Natural killer cell treated with Interleukin-12 subunit alpha and Interleukin-12 subunit beta and Interleukin-15 and Interleukin-18, amount 100 ng/mL, for 72 hours (primary cell): Measurements from ENCODE around the gene SLC9A1. TPM values are rescaled to one million over a fixed set of nuclear protein-coding genes. Genes with fewer than 3 reads are reported as not detected.
A peak's percentile ranks its signal among the peaks of the same experiment; 100 is the strongest.
"Not testable (repeated sequence)": the region's sequence is repeated elsewhere in the genome, so short reads cannot be mapped to it uniquely, and the experiment has no call there.

Experiments used
- ATAC-seq, 2 donors: fragments of 150-1000 bp; cut with Tn5 transposase in 1 of 2; sonication (Bioruptor Pico), chemical (Tn5 transposase) in 1 of 2; 2 replicates each; pipeline ENCODE4 v1.10.0; 2021
- DNase-seq: peaks from one replicate; pipeline ENCODE4 v3.0.0; 2022; ENCODE audit warnings: low spot score
- H3K27ac Mint-ChIP-seq, 2 donors: 1 replicate in 1 of 2; 2 replicates in 1 of 2; pipeline ENCODE4 v1.8.0; 2022; ENCODE audit warnings: mixed read lengths in 2 of 2, mild to moderate bottlenecking in 1 of 2, moderate library complexity in 1 of 2
- H3K27me3 Mint-ChIP-seq, 2 donors: 1 replicate in 1 of 2; 2 replicates in 1 of 2; pipeline ENCODE4 v1.8.0; 2022; ENCODE audit warnings: mixed read lengths in 2 of 2
- H3K36me3 Mint-ChIP-seq: one replicate; pipeline ENCODE4 v1.8.0; 2022; ENCODE audit warnings: mixed read lengths
- H3K4me1 Mint-ChIP-seq, 2 donors: 1 replicate in 1 of 2; 2 replicates in 1 of 2; pipeline ENCODE4 v1.8.0; 2022; ENCODE audit warnings: low read depth in 2 of 2, mixed read lengths in 2 of 2, mild to moderate bottlenecking in 1 of 2
- H3K4me3 Mint-ChIP-seq: one replicate; pipeline ENCODE4 v1.8.0; 2022; ENCODE audit warnings: mixed read lengths
- H3K9me3 Mint-ChIP-seq: 2 replicates; pipeline ENCODE4 v1.8.0; 2022; ENCODE audit warnings: mixed read lengths
- total RNA-seq, 2 donors: library from RNA; stranded (reverse); gene quantifications; one replicate each; pipeline ENCODE4 v1.2.3, GENCODE V29; 2022

The SLC9A1 gene
- 10 to 100 TPM; 25.3 to 31.4 TPM for total RNA-seq

DNA sequence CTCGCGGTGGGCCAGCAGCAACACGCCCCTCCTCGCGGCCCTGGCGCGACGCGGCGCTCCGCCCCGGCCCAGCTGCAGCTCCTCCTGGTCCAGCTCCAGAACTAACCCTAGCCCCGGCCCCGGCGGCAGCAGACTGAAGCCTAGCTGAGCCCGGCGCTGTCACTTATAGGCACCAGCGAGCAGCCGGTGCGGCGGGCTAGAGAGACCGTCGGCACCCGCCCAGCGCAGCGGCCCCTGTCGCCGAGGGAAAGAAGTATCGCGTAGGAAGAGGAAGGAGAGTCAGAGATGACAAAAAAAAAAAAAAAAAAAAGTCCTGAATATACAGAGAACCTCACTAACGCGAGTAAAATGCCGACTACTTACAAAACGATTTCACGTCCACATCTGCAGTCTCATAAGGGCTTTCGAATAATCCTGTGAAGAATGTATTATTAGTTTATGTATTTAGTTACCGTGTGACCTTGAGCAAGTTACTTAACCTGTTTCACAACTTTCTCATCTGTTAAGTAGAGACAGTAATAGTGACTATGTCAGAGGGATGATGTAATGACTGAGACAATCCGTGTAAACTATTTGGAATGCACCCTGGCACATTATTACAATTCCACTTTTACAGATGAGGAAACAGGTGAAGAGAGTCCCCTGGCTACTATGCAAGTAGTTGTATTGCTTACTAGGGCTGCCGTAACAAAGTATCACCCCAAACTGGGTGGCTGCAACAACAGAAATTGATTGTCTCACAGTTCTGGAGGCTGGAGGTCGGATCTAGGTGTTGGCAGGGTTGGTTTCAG is at the start of gene SLC9A1:
Gene SLC9A1 (minus strand): TSS at position 135 of the 791 bp plus-strand sequence. CDS start 791 bp downstream, outside the sequence.
- H3K9me3 Mint-ChIP-seq: no peaks in the 10 kb centered on the region
- H3K4me3 Mint-ChIP-seq: peak within 1 kb of the TSS; percentile 99
- H3K4me1 Mint-ChIP-seq: peaks cover 40 to 46% of the 10 kb centered on the region in 2 donors
- H3K27me3 Mint-ChIP-seq: no peaks in the 10 kb centered on the region
- no peaks in the 10 kb centered on the region for H3K36me3 Mint-ChIP-seq
- H3K27ac Mint-ChIP-seq: peak within 1 kb of the TSS; percentile 82 to 98
- peak; percentile 95 for DNase-seq
- ATAC-seq: peak; percentile 96 to 98

DNA sequence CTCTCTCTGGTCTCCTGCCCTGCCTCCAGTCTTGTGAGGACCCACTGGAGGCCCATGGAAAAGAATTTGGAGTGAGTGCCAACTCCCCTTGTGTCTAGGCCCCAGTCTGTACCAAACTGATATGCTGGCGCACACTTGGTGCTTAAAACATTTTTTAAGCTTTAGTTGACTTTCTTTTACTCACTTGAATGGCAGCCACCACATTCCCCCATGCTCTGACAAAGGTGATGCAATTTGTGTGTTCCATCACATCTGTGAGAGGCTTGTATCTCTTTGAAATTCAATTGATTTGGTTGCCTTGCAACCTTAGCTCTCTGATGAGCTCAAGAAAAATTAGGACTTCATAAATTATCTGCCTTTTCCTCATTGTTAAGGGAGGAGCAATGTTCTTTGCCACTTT is 49.0 kb upstream of the SLC9A1 start:
- DNase-seq (no peak), ATAC-seq (no peak)
- H3K27me3 Mint-ChIP-seq: no peaks in the 10 kb centered on the region
- no peak overlapping the region for H3K4me3 Mint-ChIP-seq
- H3K36me3 Mint-ChIP-seq: no peaks in the 10 kb centered on the region
- no peak overlapping the region for H3K27ac Mint-ChIP-seq
- no peaks in the 10 kb centered on the region for H3K9me3 Mint-ChIP-seq
- H3K4me1 Mint-ChIP-seq: no peaks in the 10 kb centered on the region

DNA sequence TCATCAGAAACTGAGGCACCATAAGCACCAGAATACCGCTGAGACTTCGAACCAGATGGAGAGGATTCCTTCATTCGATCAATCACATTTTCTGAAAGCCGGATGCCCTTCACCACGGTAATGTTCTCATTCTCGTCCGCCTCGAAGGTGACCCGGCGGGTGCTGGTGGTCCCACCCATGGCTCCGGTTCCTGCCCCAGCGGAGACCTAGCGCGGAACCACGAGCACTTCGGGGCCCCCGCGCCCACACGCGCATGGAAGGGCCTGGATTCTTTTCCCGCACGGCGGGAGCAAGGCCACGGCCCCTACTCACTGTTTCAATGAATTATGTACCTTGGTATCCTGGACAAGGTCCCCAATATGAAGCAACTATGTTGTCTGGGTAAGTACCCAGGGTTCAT is 46.4 kb upstream of the SLC9A1 start:
- Mint-ChIP-seq H3K36me3 (no peaks in the 10 kb centered on the region), H3K4me3 (no peak overlapping the region), H3K27me3 (no peaks in the 10 kb centered on the region), H3K4me1 (peaks cover 4 to 5% of the 10 kb centered on the region in 2 donors), H3K9me3 (no peaks in the 10 kb centered on the region), H3K27ac (no peak overlapping the region)
- ATAC-seq (no peak), DNase-seq (no peak)

DNA sequence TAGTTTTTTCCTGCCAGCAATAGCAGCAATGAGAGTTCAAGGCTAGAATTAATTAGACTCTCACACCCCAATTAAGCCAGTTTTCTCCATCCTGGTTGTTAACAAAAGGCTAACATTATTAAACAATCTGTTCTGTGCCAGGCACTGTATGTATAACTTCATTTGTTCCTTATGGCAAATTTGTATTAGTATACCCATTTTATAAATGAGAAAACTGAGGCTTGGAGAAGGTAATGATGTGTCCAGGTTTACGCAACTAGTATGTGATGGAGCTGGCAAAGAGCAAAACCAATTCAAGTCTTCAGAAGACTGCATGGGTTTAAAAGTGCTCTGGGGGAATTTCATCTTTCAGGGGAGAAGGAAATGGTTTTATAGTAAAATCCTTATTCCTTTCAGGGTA is 38.3 kb upstream of the SLC9A1 start:
- ATAC-seq: no peak
- H3K9me3 Mint-ChIP-seq: no peaks in the 10 kb centered on the region
- no peaks in the 10 kb centered on the region for H3K36me3 Mint-ChIP-seq
- H3K4me1 Mint-ChIP-seq: peaks cover 4 to 5% of the 10 kb centered on the region in 2 donors
- no peaks in the 10 kb centered on the region for H3K27me3 Mint-ChIP-seq
- no peak overlapping the region for H3K4me3 Mint-ChIP-seq
- no peak for DNase-seq
- H3K27ac Mint-ChIP-seq: no peak overlapping the region

DNA sequence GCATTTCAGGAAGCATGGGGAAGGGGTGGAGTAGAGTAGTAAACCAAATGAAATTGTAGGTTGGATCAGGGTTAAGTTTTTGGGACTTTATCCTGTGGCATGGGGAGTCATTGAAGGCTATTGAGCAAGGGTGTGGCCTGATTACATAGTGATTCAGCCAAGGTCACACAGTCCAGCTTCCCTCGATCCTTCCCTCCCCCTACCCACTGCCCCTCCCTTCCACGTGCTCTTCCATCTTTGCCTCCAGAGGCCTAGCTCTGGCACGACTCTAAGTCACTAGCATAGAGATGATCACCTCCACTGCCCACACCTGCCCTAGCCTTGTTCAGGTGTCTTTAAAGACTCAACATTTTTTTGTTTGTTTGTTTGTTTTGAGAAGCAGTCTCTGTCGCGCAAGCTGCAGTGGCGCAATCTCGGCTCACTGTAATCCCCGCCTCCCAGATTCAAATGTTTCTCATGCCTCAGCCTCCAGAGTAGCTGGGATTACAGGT is 37.2 kb upstream of the SLC9A1 start:
- H3K27ac Mint-ChIP-seq: no peak overlapping the region
- H3K27me3 Mint-ChIP-seq: no peaks in the 10 kb centered on the region
- DNase-seq (no peak), ATAC-seq (peak in 1 of 2 donors; percentile 24)
- no peak overlapping the region for H3K4me3 Mint-ChIP-seq
- H3K36me3 Mint-ChIP-seq: no peaks in the 10 kb centered on the region
- H3K4me1 Mint-ChIP-seq: no peaks in the 10 kb centered on the region
- H3K9me3 Mint-ChIP-seq: no peaks in the 10 kb centered on the region

DNA sequence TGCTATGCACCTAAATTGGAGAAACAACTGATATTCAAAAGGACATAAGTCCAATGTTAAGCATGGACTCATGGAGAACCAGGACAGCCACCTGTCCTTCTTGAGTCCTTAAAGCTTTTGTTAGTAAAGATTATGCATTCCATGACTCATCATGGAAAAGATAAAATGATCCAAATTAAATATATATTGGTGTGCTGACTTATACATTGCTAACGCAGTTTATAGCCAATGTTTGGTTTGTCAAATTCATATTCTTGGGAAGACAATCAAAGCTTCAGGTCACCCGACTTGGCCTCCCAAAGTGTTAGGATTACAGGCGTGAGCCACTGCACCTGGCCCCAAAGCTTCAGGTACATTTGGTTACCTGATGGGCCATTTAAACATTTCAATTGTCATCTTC is 29.7 kb upstream of the SLC9A1 start:
- H3K27ac Mint-ChIP-seq, H3K27me3 Mint-ChIP-seq, H3K4me3 Mint-ChIP-seq, ATAC-seq, H3K4me1 Mint-ChIP-seq, DNase-seq, H3K9me3 Mint-ChIP-seq, H3K36me3 Mint-ChIP-seq: not testable (repeated sequence)

DNA sequence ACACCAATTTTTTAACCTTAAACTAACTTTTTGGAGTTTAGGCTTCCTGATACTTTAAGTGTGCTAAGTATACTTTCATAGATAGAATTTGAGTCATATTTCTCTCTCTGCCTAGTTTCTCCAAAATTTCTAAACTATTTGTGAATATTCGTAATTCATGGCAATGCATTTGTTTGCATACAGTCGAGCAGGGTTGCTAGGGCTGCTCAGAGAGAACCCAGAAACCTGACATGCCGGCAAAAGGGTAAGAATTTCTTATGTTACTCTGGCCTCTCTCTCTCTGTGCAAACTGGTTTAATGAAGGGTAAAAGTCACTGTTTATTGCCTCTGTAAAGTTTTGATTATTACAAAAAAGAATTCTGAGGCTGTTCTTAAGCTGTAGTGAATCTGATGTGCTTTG is 25.1 kb upstream of the SLC9A1 start:
- ATAC-seq: no peak

DNA sequence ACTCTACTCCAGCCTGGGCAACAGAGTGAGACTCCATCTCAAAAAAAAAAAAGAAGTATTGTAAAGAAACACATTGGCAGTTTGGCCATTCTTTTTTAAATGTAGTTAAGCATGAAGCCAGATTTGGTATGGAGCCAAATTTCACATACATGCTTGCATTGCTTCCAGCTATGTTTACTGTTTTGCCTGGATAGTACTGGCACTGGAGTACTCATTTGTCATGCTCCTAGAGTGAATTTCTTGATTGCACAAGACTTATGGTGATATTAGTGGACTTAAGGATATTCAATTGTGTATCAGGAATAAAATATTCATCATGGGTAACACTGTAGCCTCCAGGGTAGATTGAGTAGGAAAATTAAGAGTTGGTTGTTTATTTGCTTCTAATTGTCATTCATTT is 24.5 kb upstream of the SLC9A1 start:
- no peaks in the 10 kb centered on the region for H3K4me1 Mint-ChIP-seq
- no peaks in the 10 kb centered on the region for H3K9me3 Mint-ChIP-seq
- no peaks in the 10 kb centered on the region for H3K36me3 Mint-ChIP-seq
- ATAC-seq: no peak
- H3K4me3 Mint-ChIP-seq: no peak overlapping the region
- H3K27ac Mint-ChIP-seq: no peak overlapping the region
- DNase-seq: no peak
- H3K27me3 Mint-ChIP-seq: no peaks in the 10 kb centered on the region

More for the DNA sequence above, 25.1 kb upstream of the SLC9A1 start:
- no peak for DNase-seq
- H3K27ac Mint-ChIP-seq: no peak overlapping the region
- no peaks in the 10 kb centered on the region for H3K36me3 Mint-ChIP-seq
- no peaks in the 10 kb centered on the region for H3K4me1 Mint-ChIP-seq
- no peaks in the 10 kb centered on the region for H3K27me3 Mint-ChIP-seq
- H3K9me3 Mint-ChIP-seq: no peaks in the 10 kb centered on the region
- no peak overlapping the region for H3K4me3 Mint-ChIP-seq

DNA sequence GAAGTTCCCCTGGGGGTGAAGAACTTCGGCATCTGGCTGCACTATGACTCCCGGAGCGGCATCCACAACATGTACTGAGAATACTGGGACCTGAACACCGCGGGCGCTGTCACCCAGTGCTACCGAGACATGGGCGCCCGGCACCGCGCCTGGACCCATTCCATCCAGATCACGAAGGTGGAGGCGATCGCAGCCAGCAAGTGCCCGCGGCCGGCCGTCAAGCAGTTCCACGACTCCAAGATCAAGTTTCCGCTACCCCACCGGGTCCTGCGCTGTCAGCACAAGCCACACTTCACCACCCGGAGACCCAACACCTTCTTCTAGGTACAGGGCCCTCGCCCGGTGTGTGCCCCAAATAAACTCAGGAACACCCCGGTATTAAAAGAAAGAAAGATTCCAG is 22.0 kb upstream of the SLC9A1 start:
- peaks cover 0 to 4% of the 10 kb centered on the region in 2 donors for H3K27me3 Mint-ChIP-seq
- H3K4me3 Mint-ChIP-seq: no peak overlapping the region
- ATAC-seq (no peak), DNase-seq (no peak)
- no peak overlapping the region for H3K27ac Mint-ChIP-seq
- H3K36me3 Mint-ChIP-seq: no peaks in the 10 kb centered on the region
- no peaks in the 10 kb centered on the region for H3K9me3 Mint-ChIP-seq
- no peaks in the 10 kb centered on the region for H3K4me1 Mint-ChIP-seq

DNA sequence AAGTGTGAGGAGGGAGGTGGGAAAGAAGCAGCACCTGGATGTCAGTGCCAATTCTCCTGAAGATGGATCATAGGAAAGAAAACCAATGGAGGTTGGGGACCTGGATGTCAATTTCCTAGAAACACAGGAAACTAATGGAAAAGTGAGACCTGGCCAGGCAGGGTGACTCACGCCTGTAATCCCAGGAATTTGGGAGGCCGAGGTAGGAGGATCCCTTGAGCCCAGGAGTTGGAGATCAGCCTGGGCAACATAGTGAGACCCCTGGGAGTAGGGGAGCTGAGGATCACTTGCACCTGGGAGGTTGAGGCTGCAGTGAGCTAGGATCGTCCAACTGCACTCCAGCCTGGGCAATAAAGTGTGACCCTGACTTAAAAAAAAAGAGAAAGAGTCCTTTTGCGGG is 21.4 kb upstream of the SLC9A1 start:
- Mint-ChIP-seq H3K27ac (no peak overlapping the region), H3K4me1 (no peaks in the 10 kb centered on the region), H3K9me3 (no peaks in the 10 kb centered on the region), H3K4me3 (no peak overlapping the region), H3K36me3 (no peaks in the 10 kb centered on the region), H3K27me3 (peaks cover 0 to 4% of the 10 kb centered on the region in 2 donors)
- ATAC-seq: no peak
- DNase-seq: no peak

DNA sequence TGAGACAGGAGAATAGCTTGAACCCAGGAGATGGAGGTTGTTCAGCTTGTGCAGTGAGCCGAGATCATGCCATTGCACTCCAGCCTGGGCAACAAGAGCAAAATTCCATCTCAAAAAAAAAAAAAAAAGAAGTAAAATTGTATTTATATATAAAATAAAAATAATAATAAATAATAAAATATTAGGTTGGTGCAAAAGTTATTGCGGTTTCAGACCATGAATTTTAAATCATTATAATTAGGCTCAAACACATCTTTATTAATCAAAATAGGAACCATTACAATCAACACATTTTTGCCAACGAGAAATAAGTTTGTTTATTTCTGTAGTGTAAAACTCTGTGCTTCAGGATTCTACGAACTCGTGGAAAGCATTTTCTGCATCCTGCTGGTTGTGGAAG is 18.1 kb upstream of the SLC9A1 start:
- H3K36me3 Mint-ChIP-seq, DNase-seq, H3K4me1 Mint-ChIP-seq, H3K27me3 Mint-ChIP-seq, H3K4me3 Mint-ChIP-seq, H3K27ac Mint-ChIP-seq, ATAC-seq, H3K9me3 Mint-ChIP-seq: not testable (repeated sequence)

DNA sequence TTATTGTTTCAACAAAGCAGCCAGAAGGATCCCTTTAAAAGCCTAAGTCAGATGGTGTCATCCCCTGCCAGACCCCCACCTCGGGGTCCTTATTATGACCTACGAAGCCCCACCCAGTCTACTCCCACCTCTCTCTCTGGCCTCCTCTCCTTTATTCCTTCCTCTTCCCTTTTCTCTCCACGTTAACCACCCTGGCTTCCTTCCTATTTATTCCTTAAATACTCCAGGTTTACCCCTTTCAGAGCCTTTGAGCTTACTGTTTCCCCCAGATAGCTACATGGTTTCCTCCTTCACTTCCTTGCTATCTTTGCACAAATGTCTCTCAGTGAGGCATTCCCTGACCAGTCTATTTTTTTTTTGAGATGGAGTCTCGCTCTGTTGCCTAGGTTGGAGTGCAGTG is 12.0 kb upstream of the SLC9A1 start:
- no peak overlapping the region for H3K4me3 Mint-ChIP-seq
- no peaks in the 10 kb centered on the region for H3K36me3 Mint-ChIP-seq
- H3K27ac Mint-ChIP-seq: no peak overlapping the region
- H3K4me1 Mint-ChIP-seq: no peaks in the 10 kb centered on the region
- DNase-seq (no peak), ATAC-seq (no peak)
- no peaks in the 10 kb centered on the region for H3K9me3 Mint-ChIP-seq
- no peaks in the 10 kb centered on the region for H3K27me3 Mint-ChIP-seq

DNA sequence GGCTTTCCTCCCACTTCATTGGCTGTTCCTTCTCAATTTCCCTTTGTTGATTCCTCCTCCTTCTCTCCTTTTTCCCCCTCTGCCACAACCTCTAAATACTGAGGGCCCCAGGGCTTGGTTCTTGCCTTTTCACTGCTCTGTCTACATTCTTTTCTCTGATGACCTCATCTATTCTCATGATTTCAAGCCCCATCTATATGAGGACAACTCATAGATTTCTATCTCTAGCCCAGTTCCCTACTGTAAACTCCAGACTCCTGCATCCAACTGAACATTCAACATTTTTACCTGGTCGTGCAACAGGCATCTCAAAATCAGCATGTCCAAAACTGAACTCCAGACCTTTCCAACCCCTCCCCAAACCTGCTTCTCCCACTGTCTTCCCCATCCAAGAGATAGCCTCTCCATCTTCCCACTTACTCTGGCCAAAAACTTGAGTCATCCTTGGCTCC is 11.5 kb upstream of the SLC9A1 start:
- Mint-ChIP-seq H3K9me3 (no peaks in the 10 kb centered on the region), H3K27ac (no peak overlapping the region), H3K4me3 (no peak overlapping the region), H3K27me3 (no peaks in the 10 kb centered on the region), H3K4me1 (no peaks in the 10 kb centered on the region), H3K36me3 (no peaks in the 10 kb centered on the region)
- DNase-seq (no peak), ATAC-seq (no peak)

DNA sequence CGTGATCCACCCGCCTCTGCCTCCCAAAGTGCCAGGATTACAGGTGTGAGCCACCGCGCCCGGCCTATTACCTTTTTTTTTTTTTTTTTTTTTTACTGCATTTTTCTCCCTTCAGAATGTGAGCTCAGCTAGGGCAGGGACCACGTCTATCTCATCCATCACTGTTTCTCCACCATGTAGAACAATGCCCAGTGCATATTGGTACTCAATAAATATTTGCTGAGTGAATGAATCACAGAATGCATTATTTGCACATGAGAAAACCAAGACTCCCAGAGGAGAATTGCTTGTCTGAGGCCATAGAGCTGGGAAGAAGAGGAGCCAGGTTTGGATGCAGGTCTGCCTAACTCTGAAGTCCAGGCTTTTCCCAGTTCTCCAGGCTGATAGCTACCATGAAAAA is 8.2 kb upstream of the SLC9A1 start:
- Mint-ChIP-seq H3K27me3 (no peaks in the 10 kb centered on the region), H3K36me3 (no peaks in the 10 kb centered on the region), H3K9me3 (no peaks in the 10 kb centered on the region), H3K4me1 (no peaks in the 10 kb centered on the region), H3K27ac (no peak overlapping the region), H3K4me3 (no peak overlapping the region)
- no peak for ATAC-seq
- no peak for DNase-seq

DNA sequence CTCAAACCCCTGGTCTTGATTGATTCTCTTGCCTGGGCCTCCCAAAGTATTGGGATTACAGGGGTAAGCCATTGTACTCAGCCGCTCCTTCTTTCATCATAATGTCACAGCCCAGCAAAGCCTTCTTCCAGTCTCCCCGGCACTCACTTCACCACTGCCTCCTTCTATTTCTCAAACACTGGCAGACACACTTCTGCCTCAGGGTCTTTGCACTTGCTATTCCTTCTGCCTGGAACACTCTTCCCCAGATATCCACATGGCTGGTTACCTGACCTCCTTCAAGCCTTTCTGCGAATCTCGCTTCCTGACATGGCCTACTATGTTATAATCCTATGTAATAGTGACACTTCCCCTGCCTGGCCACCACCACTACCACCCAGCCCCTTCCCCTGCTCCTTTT is 7.2 kb upstream of the SLC9A1 start:
- ATAC-seq (no peak), DNase-seq (no peak)
- Mint-ChIP-seq H3K4me1 (no peaks in the 10 kb centered on the region), H3K36me3 (no peaks in the 10 kb centered on the region), H3K27me3 (no peaks in the 10 kb centered on the region), H3K9me3 (no peaks in the 10 kb centered on the region), H3K27ac (no peak overlapping the region), H3K4me3 (no peak overlapping the region)
